HEK293 (cell line): ENCODE measurements around the gene AKAP12.

Experiments
- CTCF ChIA-PET: fragments of 350-600 bp; formaldehyde crosslinking; extraction: SDS; loops from one replicate; lab custom pipeline; 2021; ENCODE audit warnings: antibody characterized with exemption; lab: Yijun Ruan, JAX
- POLR2A ChIA-PET: fragments of 300-600 bp; formaldehyde crosslinking; extraction: SDS; loops from one replicate; lab custom pipeline; 2020; ENCODE audit warnings: antibody characterized with exemption, inconsistent platforms; lab: Yijun Ruan, JAX
- H3K27ac ChIP-seq: fragments of 200-500 bp; sonication (Bioruptor generic); 2 replicates; pipeline ENCODE4 v1.5.1; 2014; ENCODE audit warnings: low read depth, low read length, control low read depth, inconsistent platforms; ENCODE audit errors: extremely low read depth
- H3K36me3 ChIP-seq, 2 experiments: fragments of 200-500 bp in 1 of 2; sonication (Bioruptor generic) in 1 of 2; 1 replicate in 1 of 2; 2 replicates in 1 of 2; pipeline ENCODE4 v1.5.1; 2014 to 2017; ENCODE audit warnings: inconsistent platforms in 2 of 2, low read length in 2 of 2; ENCODE audit not compliant: control insufficient read depth in 2 of 2, insufficient read depth in 1 of 2
- H3K4me1 ChIP-seq: fragments of 200-500 bp; sonication (Bioruptor generic); 2 replicates; pipeline ENCODE4 v1.5.1; 2014; ENCODE audit warnings: mild to moderate bottlenecking, low read length, inconsistent platforms; ENCODE audit not compliant: control insufficient read depth, insufficient read depth
- H3K4me3 ChIP-seq: 2 replicates; pipeline ENCODE4 v1.5.1; 2011; ENCODE audit warnings: low read depth, mild to moderate bottlenecking, control low read depth, low read length, moderate library complexity
- H3K9me3 ChIP-seq: fragments of 200-500 bp; sonication (Bioruptor generic); 2 replicates; pipeline ENCODE4 v1.5.1; 2014; ENCODE audit warnings: low read depth, low read length, inconsistent platforms; ENCODE audit not compliant: control insufficient read depth, insufficient read depth
- GLIS1 ChIP-seq: fragments of 450-650 bp; formaldehyde crosslinking; IDR thresholded peaks from 2 replicates; pipeline ENCODE4 v1.5.1; 2016; ENCODE audit warnings: missing biosample characterization, missing genetic modification characterization
- HOXD13 ChIP-seq: sonication (generic); formaldehyde crosslinking; IDR thresholded peaks from 2 replicates; pipeline ENCODE4 v1.8.0; 2022; ENCODE audit warnings: missing genetic modification reagents, borderline replicate concordance
- IKZF3 ChIP-seq: fragments of 450-650 bp; IDR thresholded peaks from 2 replicates; pipeline ENCODE4 v1.5.0; 2018; ENCODE audit warnings: missing biosample characterization, mild to moderate bottlenecking, missing genetic modification characterization, moderate library complexity
- PATZ1 ChIP-seq: fragments of 450-650 bp; formaldehyde crosslinking; IDR thresholded peaks from 2 replicates; pipeline ENCODE4 v1.5.1; 2016; ENCODE audit warnings: missing biosample characterization, missing genetic modification characterization
- PRDM2 ChIP-seq: fragments of 450-650 bp; formaldehyde crosslinking; IDR thresholded peaks from 2 replicates; pipeline ENCODE4 v1.5.1; 2016; ENCODE audit warnings: missing biosample characterization, missing genetic modification characterization, borderline replicate concordance
- SP7 ChIP-seq: fragments of 450-650 bp; formaldehyde crosslinking; IDR thresholded peaks from 2 replicates; pipeline ENCODE4 v1.5.1; 2016; ENCODE audit warnings: missing biosample characterization, missing genetic modification characterization
- TCF7L2 ChIP-seq: IDR thresholded peaks from 2 replicates; pipeline ENCODE4 v1.6.1; 2011; ENCODE audit warnings: low read depth, mild to moderate bottlenecking, inconsistent platforms, low read length, moderate library complexity, borderline replicate concordance
- YY2 ChIP-seq: fragments of 450-650 bp; formaldehyde crosslinking; IDR thresholded peaks from 2 replicates; pipeline ENCODE4 v1.5.1; 2016; ENCODE audit warnings: missing biosample characterization, missing genetic modification characterization
- ZBTB21 ChIP-seq: fragments of 450-650 bp; formaldehyde crosslinking; IDR thresholded peaks from 2 replicates; pipeline ENCODE4 v1.5.1; 2017; ENCODE audit warnings: missing biosample characterization, missing genetic modification characterization
- ZEB2 ChIP-seq: fragments of 450-650 bp; formaldehyde crosslinking; IDR thresholded peaks from 2 replicates; pipeline ENCODE4 v1.5.1; 2016; ENCODE audit warnings: missing biosample characterization, missing genetic modification characterization
- ZFP69B ChIP-seq: fragments of 450-650 bp; formaldehyde crosslinking; IDR thresholded peaks from 2 replicates; pipeline ENCODE4 v1.5.1; 2016; ENCODE audit warnings: missing biosample characterization, missing genetic modification characterization
- ZNF132 ChIP-seq: fragments of 450-650 bp; formaldehyde crosslinking; IDR thresholded peaks from 2 replicates; pipeline ENCODE4 v1.5.1; 2017; ENCODE audit warnings: missing biosample characterization, missing genetic modification characterization, borderline replicate concordance
- ZNF184 ChIP-seq: fragments of 450-650 bp; IDR thresholded peaks from 2 replicates; pipeline ENCODE4 v1.5.1; 2018; ENCODE audit warnings: missing biosample characterization, mild to moderate bottlenecking, missing genetic modification characterization
- ZNF335 ChIP-seq: fragments of 450-650 bp; formaldehyde crosslinking; conservative IDR thresholded peaks from 2 replicates; pipeline ENCODE4 v1.5.1; 2016; ENCODE audit warnings: missing biosample characterization, missing genetic modification characterization
- ZNF394 ChIP-seq: fragments of 450-650 bp; formaldehyde crosslinking; IDR thresholded peaks from 2 replicates; pipeline ENCODE4 v1.5.1; 2016; ENCODE audit warnings: missing biosample characterization, missing genetic modification characterization, mild to moderate bottlenecking, moderate library complexity, borderline replicate concordance
- ZNF501 ChIP-seq: fragments of 450-650 bp; formaldehyde crosslinking; IDR thresholded peaks from 2 replicates; pipeline ENCODE4 v1.5.1; 2016; ENCODE audit warnings: missing biosample characterization, missing genetic modification characterization
- ZNF514 ChIP-seq: fragments of 450-650 bp; formaldehyde crosslinking; IDR thresholded peaks from 2 replicates; pipeline ENCODE4 v1.5.1; 2016; ENCODE audit warnings: missing biosample characterization, missing genetic modification characterization
- ZNF549 ChIP-seq: fragments of 450-650 bp; IDR thresholded peaks from 2 replicates; pipeline ENCODE4 v1.5.1; 2018; ENCODE audit warnings: missing biosample characterization, missing genetic modification characterization, mild to moderate bottlenecking, inconsistent platforms, moderate library complexity
- ZNF561 ChIP-seq: fragments of 450-650 bp; IDR thresholded peaks from 2 replicates; pipeline ENCODE4 v1.5.1; 2018; ENCODE audit warnings: missing biosample characterization, missing genetic modification characterization, borderline replicate concordance
- ZNF585B ChIP-seq: fragments of 450-650 bp; formaldehyde crosslinking; IDR thresholded peaks from 2 replicates; pipeline ENCODE4 v1.5.1; 2016; ENCODE audit warnings: missing biosample characterization, missing genetic modification characterization
- ZNF654 ChIP-seq: fragments of 450-650 bp; formaldehyde crosslinking; IDR thresholded peaks from 2 replicates; pipeline ENCODE4 v1.5.1; 2016; ENCODE audit warnings: low read depth, missing biosample characterization, missing genetic modification characterization
- ZSCAN16 ChIP-seq: fragments of 450-650 bp; formaldehyde crosslinking; IDR thresholded peaks from 2 replicates; pipeline ENCODE4 v1.5.1; 2016; ENCODE audit warnings: missing biosample characterization, missing genetic modification characterization
- ZSCAN30 ChIP-seq: fragments of 450-650 bp; IDR thresholded peaks from 2 replicates; pipeline ENCODE4 v1.5.1; 2018; ENCODE audit warnings: missing biosample characterization, mild to moderate bottlenecking, missing genetic modification characterization, moderate library complexity
- TF ChIP-seq, protein P1 (sequence below): fragments of 450-650 bp; formaldehyde crosslinking; IDR thresholded peaks from 2 replicates; pipeline ENCODE4 v1.5.1; 2016; ENCODE audit warnings: missing biosample characterization, missing genetic modification characterization
- TF ChIP-seq, protein P2 (sequence below): fragments of 450-650 bp; formaldehyde crosslinking; IDR thresholded peaks from 2 replicates; pipeline ENCODE4 v1.5.1; 2016; ENCODE audit warnings: missing biosample characterization, missing genetic modification characterization, borderline replicate concordance

The AKAP12 gene

GRCh38 chr6:151240791-151241642 is 1.2 kb downstream of the AKAP12 start:
- peak overlapping the region; percentile 57; the same call in 1 of the 2 replicates for H3K27ac ChIP-seq
- POLR2A ChIA-PET = interaction anchor here (0.5 to 1.5 kb wide), 11 partner anchors 10 to 231 kb away, joined by 3 to 11 read pairs (median 4); no protein-coding TSS in a partner anchor
- TF ChIP-seq ZNF394 (peak; percentile 35; the same call in 1 of the 2 replicates), PATZ1 (tag by site-specific recombination) (peak; percentile 30; the same call in 1 of the 2 replicates), ZEB2 (peak; percentile 52), SP7 (tag by site-specific recombination) (peak; percentile 18; the same call in 1 of the 2 replicates), TCF7L2 (no peak), ZNF654 (tag by site-specific recombination) (no peak), ZNF585B (tag by site-specific recombination) (no peak), ZNF514 (no peak), ZSCAN16 (tag by site-specific recombination) (0 out of 2 replicates have a peak, but pooled peaks have one; percentile 28), ZNF561 (tag by site-specific recombination) (peak; percentile 39; the same call in 1 of the 2 replicates), ZNF335 (peak; percentile 76), ZSCAN30 (tag by site-specific recombination) (no peak), IKZF3 (tag by site-specific recombination) (no peak), ZFP69B (tag by site-specific recombination) (peak; percentile 40; the same call in 1 of the 2 replicates), ZNF501 (tag by site-specific recombination) (peak; percentile 54; the same call in 1 of the 2 replicates), GLIS1 (tag by site-specific recombination) (peak; percentile 66), ZNF549 (tag by site-specific recombination) (no peak), PRDM2 (tag by site-specific recombination) (no peak), YY2 (tag by site-specific recombination) (no peak), ZNF184 (tag by site-specific recombination) (no peak), HOXD13 (CRISPR knock-in tag) (0 out of 2 replicates have a peak, but pooled peaks have one; percentile 3), ZNF132 (tag by site-specific recombination) (no peak), ZBTB21 (no peak)
- TF ChIP-seq, protein P1, sequence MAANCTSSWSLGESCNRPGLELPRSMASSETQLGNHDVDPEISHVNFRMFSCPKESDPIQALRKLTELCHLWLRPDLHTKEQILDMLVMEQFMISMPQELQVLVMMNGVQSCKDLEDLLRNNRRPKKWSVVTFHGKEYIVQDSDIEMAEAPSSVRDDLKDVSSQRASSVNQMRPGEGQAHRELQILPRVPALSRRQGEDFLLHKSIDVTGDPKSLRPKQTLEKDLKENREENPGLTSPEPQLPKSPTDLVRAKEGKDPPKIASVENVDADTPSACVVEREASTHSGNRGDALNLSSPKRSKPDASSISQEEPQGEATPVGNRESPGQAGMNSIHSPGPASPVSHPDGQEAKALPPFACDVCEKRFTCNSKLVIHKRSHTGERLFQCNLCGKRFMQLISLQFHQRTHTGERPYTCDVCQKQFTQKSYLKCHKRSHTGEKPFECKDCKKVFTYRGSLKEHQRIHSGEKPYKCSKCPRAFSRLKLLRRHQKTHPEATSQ (tag by site-specific recombination) = no peak
- TF ChIP-seq, protein P2, sequence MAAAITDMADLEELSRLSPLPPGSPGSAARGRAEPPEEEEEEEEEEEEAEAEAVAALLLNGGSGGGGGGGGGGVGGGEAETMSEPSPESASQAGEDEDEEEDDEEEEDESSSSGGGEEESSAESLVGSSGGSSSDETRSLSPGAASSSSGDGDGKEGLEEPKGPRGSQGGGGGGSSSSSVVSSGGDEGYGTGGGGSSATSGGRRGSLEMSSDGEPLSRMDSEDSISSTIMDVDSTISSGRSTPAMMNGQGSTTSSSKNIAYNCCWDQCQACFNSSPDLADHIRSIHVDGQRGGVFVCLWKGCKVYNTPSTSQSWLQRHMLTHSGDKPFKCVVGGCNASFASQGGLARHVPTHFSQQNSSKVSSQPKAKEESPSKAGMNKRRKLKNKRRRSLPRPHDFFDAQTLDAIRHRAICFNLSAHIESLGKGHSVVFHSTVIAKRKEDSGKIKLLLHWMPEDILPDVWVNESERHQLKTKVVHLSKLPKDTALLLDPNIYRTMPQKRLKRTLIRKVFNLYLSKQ = no peak

More at GRCh38 chr6:151240791-151241642, 1.2 kb downstream of the AKAP12 start:
- Histone ChIP-seq H3K4me3 (peak overlapping the region; percentile 67), H3K4me1 (peaks cover 9% of the 10 kb centered on the region; the same call in 1 of the 2 replicates), H3K36me3 (no peaks in the 10 kb centered on the region), H3K9me3 (no peaks in the 10 kb centered on the region)
- CTCF ChIA-PET = interaction anchor here (0.6 to 5.3 kb wide), 3 partner anchors 83 to 349 kb away, joined by 3 to 34 read pairs (median 5); no protein-coding TSS in a partner anchor
